Erythroblast (primary cell): ENCODE results near the gene CDK1.

Source experiments
- DNase-seq, 2 experiments: peaks; one replicate each; lab custom pipeline; 2025; lab: John Stamatoyannopoulos, UW
- GATA1 ChIP-seq: IDR thresholded peaks from 2 replicates; pipeline ENCODE4 v1.6.1; 2011; ENCODE audit warnings: low read depth, mild to moderate bottlenecking, control low read depth, low read length, moderate library complexity
- POLR2A ChIP-seq: IDR thresholded peaks from 2 replicates; pipeline ENCODE4 v1.6.1; 2011; ENCODE audit warnings: mild to moderate bottlenecking, low read length

CDK1 gene

GRCh38 chr10:60795465-60796202 is 17.4 kb downstream of the CDK1 start:
- TF ChIP-seq POLR2A (no peak), GATA1 (no peak)
- no peak for DNase-seq

- no peak for TF ChIP-seq POLR2A
- no peak for TF ChIP-seq GATA1
- DNase-seq, result no peak
Observed at GRCh38 chr10:60796481-60796880, 18.2 kb downstream of the CDK1 start.

GRCh38 chr10:60797200-60797599 is 18.9 kb downstream of the CDK1 start:
- TF ChIP-seq GATA1, result no peak
- TF ChIP-seq POLR2A, result peak; percentile 19
- DNase-seq, result no peak

GRCh38 chr10:60798031-60798430 is 19.8 kb downstream of the CDK1 start:
- no peak for TF ChIP-seq POLR2A
- no peak for TF ChIP-seq GATA1
- no peak for DNase-seq

- DNase-seq, result no peak
- no peak for TF ChIP-seq GATA1
- no peak for TF ChIP-seq POLR2A
Observed at GRCh38 chr10:60798870-60799269, 20.6 kb downstream of the CDK1 start.

GRCh38 chr10:60799971-60800650 is 21.8 kb downstream of the CDK1 start:
- no peak for DNase-seq
- TF ChIP-seq POLR2A, result no peak
- TF ChIP-seq GATA1, result no peak

GRCh38 chr10:60800918-60801317 is 22.6 kb downstream of the CDK1 start:
- TF ChIP-seq POLR2A (no peak), GATA1 (no peak)
- DNase-seq, result no peak

GRCh38 chr10:60801522-60801921 is 23.2 kb downstream of the CDK1 start:
- no peak for TF ChIP-seq GATA1
- no peak for DNase-seq

- no peak for TF ChIP-seq POLR2A
- no peak for TF ChIP-seq GATA1
Observed at GRCh38 chr10:60803433-60803832, 25.2 kb downstream of the CDK1 start.

GRCh38 chr10:60803865-60804264 is 25.6 kb downstream of the CDK1 start:
- DNase-seq, result no peak
- TF ChIP-seq POLR2A, result no peak
- TF ChIP-seq GATA1, result no peak

More at GRCh38 chr10:60803433-60803832, 25.2 kb downstream of the CDK1 start:
- no peak for DNase-seq

GRCh38 chr10:60806921-60807320 is 28.6 kb downstream of the CDK1 start:
- DNase-seq, result no peak
- TF ChIP-seq POLR2A (no peak), GATA1 (no peak)

GRCh38 chr10:60807499-60807898 is 29.2 kb downstream of the CDK1 start:
- TF ChIP-seq GATA1 (no peak), POLR2A (no peak)
- DNase-seq, result no peak

GRCh38 chr10:60808036-60808435 is 29.8 kb downstream of the CDK1 start:
- no peak for DNase-seq
- no peak for TF ChIP-seq GATA1
- no peak for TF ChIP-seq POLR2A

GRCh38 chr10:60809157-60809556 is 30.9 kb downstream of the CDK1 start:
- DNase-seq, result no peak
- TF ChIP-seq POLR2A (no peak), GATA1 (no peak)
